Brain pericyte (primary cell): Measurements from ENCODE around the gene FAM72B.
A peak's percentile ranks its signal among the peaks of the same experiment; 100 is the strongest.
"Not testable (repeated sequence)": the region's sequence is repeated elsewhere in the genome, so short reads cannot be mapped to it uniquely, and the experiment has no call there.

Experiments
- DNase-seq: peaks from one replicate; pipeline ENCODE4 v3.0.0-alpha.2; 2012; ENCODE audit warnings: low read depth, low spot score

Gene FAM72B

DNA sequence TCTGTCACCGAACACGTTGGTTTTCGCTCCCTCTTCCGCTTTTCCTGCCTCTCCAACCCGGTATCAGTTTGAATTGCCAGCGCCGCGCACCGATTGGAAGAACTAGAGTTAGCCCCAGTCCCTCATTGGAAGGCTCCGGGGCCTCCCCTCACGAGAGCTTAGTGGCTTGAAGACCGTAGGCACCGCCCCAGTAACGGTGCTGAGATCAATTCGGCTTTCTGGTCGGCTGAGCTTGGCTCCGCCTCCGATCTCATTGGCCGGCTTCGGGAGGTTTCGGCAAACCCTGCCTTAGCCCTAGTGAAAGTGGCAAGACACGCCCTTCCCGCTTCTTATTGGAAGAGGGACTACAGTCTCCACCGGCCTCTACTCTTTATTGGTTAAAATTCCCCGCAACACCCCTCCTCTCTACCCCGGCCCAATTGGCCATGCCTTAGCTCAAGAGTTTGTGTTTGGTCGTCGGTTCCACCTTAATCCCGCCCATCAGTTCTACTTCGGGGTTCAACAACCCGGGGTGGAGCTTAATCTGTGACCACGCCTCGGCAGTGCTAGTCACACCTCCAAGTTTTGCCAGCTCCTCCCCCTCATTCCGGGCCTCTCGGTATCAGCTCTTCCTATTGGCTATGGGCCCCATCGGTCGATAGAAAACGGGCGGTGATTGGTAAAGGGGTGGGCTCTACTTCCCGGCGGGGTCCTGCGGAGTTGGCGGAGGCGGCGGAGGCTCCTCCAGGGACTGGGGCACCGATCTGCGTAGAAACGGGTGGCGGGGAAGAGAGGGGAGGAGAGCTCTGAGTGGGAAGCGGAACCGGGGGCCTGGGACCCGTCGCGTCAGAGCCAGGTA is at the start of gene FAM72B, which contains the start of gene SRGAP2C:
FAM72B (minus strand) TSS at position 51 of the 838 bp plus-strand sequence. CDS start 851 bp downstream, outside the sequence.
SRGAP2C (plus strand) TSS at position 686 of the 838 bp plus-strand sequence. CDS start 2,472 bp downstream, outside the sequence.
- DNase-seq, result peak; percentile 99

DNA sequence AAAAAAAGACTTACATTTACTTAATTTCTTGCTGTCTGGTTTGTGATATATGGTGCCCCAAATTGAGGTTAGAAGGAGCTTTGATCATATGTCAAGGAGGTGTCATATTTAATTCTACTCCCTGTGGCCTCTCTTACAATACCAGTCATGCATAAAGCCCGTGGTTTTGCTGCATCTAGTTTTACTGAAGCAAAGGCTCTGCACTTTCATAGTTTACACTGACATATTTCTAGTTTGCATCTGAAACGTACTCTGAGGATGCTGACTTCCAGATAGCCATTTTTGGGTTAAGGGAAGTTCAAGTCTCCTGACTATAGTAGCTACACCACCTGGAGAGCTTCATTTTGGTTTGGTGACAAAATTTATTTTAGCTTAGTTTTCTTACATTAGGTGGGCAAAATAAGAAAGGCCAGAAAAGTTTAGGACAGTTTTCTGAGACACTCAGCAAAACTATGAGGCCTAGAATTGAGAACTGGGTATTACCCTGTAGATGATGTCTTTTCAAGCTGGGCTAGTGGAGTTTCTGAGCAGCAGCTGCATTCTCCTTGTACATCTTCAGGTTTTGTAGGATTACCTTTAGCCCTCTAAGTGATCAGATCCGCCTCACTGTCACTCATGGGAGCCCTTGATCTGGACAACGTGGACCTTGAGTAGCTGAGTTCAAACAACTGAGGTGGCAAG is 48.4 kb upstream of the FAM72B start:
- DNase-seq, result not testable (repeated sequence)

DNA sequence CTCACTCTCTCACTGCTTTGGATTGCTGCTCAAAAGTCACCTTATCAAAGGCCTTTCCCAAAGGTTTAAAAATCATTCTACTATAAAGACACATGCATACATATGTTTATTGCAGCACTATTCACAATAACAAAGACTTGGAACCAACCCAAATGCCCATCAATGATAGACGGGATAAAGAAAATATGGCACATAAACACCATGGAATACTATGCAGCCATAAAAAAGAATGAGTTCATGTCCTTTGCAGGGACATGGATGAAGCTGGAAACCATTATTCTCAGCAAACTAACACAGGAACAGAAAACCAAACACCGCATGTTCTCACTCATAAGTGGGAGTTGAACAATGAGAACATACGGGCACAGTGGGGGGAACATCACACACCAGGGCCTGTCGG is 46.5 kb upstream of the FAM72B start:
- DNase-seq, result not testable (repeated sequence)

DNA sequence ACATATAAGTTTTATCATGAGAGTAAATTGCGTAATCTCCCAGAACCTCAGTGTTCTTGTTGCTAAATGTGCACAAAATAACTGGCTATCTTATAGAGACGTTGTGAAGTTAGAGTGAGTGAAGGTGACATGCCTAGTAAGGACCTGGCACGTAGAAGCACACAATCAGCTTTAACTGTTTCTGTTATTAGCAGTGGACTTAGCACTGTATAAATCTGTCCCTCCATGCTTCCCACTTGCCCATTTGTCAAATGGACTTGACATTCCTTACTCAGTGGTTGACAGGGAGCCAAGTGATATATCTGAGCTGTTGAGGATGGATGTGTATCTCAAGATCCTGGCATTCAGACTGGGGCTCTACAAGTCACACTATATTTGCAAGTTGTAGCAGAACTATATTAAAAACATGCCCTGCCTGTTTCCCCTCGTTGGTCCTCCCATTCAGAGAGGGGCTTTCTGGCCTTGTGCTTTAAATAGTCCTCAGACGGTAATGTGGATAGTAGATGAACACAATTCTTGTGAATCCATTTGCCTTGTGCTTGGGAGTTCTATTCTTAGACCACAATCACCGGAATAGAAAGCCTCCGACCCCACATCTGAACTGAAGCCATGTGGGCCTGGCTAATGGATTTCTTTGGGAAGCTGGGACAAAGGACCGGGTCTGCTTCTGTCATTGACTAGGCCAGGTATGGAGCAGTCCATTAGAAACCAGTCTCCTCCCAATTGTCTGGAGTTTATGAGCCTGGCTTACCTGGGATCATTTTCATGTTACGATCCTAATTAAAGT is 43.6 kb upstream of the FAM72B start:
- DNase-seq, result not testable (repeated sequence)

DNA sequence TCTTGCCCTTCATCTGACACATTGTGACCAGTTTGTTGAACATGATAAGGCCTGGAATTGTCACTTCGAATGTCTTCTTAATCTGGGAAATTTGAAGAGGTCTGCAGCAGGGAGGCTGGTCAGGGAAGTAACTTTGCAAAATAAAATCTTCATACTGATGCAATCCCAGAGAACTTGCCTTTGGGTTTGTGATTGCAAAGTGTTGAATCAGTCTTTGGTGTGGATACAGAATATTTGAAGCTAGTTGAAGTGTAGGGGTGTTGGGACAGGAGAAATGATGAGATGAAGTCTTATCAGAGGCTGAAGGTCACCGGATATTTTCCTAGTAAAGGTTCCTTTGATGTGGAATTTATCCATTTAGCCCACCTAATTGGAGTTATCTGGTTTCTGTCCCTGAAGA is 42.8 kb upstream of the FAM72B start:
- not testable (repeated sequence) for DNase-seq

DNA sequence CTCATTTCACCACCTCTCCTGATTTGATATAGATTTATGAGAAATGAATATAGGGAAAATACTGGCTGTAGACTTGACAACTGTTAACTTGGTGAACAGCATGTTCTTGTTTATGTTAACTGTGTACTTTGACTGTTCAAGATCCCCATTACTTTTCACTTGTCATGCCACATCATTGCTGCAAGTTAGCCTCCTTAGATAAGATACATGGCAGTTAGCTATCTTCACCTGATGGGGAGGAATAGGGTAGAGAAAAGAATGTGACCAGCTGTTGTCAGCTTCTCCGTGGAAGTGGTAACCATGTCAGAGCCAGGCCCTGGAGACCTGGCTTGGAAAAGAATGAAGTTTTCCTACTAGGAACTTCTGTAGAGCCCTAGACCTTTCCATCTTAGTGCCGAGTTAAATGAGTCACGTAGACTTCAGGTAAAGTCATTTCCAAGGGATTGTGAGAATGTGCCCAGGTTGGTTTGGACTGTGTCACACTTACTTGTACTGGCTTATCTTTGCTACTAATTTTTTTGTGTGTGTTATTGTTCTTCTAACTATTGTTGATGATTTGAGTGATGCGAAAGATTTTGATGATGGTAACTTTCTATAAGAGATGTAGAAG is 42.3 kb upstream of the FAM72B start:
- not testable (repeated sequence) for DNase-seq

DNA sequence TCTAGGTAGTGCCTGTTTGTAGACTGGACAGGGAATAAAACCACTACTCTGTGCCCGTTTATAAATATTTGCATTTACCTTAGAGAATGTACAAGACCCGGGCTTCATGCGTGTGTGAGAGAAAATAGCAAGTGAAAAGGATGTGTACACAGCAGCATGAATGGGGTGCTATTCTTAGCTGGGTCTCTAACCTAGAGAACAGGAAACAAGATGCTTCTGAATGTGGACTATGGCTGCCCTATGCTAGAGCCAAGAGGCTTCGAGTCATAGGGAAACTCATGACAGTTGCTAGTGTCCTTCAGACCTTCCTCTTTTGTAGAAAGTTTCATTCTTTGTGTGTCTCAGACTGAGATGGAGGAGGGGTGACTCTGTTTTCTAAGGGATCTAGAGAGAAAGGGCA is 40.6 kb upstream of the FAM72B start:
- DNase-seq, result not testable (repeated sequence)

DNA sequence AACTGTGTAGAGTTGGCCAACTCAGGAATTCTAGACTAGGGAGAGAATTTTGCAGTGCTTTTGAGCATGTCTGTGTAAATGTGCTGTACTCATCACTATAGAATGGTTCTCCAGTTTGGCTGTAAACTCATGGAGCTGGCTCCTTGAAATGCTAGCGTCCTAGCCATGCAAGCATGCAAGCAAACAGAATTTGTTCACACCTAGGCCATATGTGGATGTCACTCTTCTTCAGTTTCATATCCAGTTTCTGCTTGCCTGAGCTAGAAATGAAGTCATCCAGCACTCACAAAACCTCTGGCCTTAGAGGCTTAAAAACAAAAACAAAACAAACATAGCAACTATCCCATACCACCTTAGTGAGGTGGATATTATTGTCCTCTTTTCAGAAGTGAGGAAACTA is 37.6 kb upstream of the FAM72B start:
- not testable (repeated sequence) for DNase-seq

DNA sequence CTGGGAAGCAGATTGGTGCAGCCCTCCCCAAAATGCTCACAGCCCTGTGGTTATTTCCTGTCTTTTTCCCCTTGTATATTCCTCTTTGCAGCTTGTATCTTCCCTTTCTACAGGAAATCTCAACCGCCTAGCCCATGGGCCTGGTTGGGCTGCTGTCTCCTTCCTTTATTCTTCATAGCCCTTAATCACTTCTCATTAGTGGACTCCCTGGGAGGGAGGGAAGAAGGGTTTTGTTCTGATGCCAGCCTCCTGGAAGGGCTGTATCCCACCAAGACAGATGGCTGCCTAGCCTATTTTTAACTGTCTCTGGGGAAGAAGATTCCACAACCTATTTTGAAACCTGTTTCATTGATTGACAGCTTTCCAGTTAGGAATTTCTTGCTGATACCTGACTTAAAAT is 32.5 kb upstream of the FAM72B start:
- DNase-seq, result not testable (repeated sequence)

DNA sequence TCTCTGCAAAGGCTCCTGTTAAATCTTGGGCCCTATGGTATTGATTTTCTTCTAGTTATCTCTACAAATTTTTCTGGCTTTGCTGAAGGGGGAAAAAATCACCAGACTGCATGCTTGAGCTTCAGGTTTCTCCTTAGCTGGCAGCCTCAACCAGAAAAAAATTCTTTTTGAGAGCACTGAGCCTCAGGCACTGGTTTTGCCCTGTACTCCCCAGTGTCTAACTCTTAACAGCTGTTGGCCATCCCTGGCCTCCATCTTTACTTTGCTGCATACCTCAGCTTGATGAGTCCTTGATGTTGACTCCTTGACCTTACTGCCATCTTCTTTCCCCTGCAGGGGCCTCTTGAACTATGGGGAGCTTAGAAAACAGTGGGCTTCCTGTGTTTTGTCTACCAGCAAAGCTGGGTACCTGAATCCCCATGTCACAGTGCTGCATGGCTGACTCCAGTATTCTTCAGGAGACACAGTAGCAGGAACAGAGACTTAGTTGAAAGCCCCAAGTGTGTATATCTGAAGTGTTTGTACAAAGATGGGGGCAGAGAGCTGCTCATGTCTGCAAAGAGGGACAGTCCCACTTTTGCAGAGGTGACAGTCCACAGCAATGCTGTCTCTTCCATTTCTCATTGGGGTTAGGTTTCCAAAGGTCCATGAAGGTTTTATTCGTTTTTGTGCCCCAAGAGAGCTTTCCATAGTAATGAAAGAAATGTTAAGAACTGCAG is 31.7 kb upstream of the FAM72B start:
- not testable (repeated sequence) for DNase-seq

DNA sequence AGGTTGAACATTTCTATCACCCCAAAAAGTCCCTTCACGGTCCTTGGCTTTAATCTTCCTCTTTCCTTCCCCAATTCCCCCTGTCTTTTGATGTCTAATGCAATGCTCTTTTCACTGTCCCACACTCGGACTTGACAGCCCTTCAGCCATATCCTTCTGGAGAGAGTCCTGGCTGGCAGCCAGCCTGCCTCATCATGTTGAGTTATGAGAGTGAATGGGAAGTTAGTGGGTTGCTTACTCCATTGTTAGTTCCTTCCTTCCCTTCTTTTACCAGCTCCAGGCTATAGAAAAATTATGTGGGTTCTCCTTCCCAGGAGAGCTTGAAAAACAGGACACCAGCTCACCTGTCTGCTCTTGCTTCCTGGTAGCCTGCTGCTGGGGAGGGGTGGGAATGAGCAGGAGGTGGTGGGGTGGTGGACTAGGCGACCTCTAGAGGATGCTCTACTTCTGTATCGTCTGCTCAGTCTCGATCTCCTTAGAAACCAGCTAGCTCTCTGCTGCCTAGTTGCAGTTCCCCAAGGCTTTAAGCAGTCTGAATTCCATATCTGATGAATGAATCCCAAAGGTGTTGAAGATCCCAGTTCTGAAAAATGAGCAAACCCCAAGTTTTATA is 30.5 kb upstream of the FAM72B start:
- DNase-seq, result not testable (repeated sequence)

DNA sequence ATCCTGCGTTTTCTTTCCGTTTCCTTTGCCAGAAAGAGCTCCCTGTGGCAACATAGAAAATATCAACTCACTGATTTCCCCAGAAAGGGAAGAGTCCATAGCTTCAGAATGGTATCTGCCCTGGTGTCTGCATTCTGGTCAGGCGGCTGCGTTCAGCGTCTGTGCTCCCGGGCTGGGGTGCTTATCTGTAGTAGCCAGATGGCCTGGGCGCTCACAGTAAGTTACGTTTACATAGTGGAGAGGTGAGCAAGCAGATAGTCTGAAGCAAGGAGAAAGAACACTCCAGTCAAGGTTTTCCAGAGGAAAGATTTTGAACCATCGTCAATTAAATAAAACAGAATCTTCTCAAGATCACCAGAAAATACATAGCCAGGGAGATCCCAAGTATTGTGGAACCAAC is 29.4 kb upstream of the FAM72B start:
- DNase-seq, result not testable (repeated sequence)

DNA sequence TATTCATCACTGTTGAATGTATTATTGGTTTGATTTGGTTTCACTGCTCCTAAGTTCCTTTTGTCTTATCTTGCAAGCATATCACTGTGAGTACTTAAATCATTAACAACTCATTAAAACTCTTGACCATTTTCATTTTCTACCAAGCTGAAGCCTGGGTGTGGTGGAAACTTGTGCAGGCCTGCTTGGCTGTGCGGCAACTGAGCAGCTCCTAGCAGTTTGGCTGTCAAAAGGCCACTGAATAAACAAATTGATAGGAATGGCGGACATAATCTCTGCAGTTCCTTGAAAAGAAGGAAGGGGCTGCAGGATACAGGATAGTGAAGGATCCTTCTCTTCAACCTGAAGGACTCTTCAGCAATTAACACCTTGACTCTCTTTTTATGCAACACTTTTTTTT is 26.6 kb upstream of the FAM72B start:
- DNase-seq, result not testable (repeated sequence)

DNA sequence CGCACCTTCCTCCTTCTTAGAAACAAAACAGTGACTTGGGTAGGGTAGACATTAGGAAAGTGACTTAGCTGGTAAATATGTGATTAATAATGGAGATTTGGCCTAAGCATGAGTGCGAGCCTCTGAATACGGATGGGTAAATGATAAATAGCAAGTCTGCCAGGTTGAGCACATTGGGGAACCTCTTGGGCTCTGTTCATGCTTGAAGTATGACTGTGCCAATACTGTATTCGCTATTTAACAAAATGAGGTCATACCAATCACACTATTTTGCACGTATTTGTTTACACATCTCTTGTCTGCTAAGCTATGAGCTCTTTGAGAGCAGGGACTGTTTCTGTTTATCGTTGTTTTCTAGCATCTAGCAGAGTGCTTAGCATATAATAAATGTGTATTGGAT is 24.2 kb upstream of the FAM72B start:
- not testable (repeated sequence) for DNase-seq

DNA sequence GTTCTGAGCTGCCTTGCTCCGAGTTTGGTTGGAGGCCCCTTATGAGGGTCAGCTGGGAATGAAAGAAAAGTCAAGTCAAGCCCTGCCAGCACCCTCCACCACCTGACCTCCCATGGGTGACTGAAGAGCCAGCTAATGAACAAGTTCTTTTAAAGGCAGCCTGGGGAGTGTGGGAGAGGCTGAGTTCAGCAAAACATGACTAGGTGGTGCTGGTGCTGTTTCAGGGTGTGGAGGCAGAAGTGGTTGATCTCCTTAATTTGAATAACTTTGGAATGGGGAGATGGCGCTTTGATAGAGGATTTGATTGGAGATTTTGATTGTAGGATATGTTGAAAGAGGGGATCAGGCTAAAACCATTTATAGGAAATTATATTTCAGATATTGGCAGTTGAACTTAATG is 23.2 kb upstream of the FAM72B start:
- DNase-seq, result not testable (repeated sequence)

DNA sequence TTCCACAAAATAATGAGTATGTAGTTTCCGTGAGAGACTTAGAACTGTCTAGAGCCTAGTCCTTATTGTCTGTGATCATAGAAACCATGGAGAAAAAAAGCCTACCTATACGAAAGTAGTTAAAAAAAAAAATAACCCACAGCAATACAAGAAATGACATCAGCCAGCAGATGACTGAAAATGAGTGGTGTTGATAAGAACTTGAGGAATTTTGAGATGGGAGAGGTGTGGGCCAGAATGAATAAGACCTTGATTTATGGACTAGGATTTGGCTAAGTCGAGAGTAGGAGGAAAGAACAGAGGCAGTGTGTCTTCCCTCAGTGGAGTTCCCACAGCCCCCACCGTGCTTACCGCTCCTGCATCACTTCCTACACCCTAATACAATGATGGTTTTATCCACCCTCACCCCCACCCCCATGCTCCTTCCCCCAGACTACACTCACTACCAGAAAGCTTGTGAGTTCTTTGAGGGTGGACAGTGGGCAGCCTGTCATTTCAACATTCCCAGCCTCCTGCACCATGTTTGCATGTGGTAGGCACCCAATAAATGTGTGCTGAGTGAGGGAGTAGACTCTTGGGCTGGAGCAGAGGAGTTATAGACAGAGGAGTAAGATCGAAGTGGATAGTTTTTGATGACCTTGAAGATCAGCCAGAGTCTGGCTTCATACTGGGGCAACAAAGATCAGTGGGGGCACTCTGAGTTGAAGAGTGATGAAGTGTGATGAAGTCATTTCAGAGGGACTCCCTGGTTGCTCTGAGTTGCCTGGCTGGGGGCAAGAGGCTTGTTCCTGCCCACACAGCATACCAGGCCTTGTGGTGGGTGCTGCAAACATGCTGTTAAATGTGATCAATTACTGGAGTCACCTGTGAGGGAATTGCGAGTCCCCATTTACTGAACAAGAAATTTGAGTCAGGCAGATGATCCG is 21.9 kb upstream of the FAM72B start:
- not testable (repeated sequence) for DNase-seq

DNA sequence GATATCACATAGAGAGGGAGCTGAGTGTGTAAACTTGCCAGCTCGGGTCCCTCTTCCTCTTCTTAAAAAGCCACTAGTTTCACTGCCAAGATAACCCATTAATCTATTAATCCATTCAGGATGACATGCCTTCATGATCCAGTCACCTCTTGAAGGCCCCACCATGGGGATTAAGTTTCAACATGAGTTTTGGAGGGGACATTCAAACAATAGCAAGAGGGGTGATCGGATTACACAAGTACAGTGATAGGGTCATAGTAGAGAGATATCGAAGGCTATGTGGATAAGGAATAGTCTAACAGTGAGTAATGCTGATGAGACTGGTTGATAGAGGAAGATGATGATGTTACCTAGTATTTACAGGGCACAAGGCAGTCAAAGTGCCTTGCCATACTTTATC is 18.8 kb upstream of the FAM72B start:
- DNase-seq, result not testable (repeated sequence)

DNA sequence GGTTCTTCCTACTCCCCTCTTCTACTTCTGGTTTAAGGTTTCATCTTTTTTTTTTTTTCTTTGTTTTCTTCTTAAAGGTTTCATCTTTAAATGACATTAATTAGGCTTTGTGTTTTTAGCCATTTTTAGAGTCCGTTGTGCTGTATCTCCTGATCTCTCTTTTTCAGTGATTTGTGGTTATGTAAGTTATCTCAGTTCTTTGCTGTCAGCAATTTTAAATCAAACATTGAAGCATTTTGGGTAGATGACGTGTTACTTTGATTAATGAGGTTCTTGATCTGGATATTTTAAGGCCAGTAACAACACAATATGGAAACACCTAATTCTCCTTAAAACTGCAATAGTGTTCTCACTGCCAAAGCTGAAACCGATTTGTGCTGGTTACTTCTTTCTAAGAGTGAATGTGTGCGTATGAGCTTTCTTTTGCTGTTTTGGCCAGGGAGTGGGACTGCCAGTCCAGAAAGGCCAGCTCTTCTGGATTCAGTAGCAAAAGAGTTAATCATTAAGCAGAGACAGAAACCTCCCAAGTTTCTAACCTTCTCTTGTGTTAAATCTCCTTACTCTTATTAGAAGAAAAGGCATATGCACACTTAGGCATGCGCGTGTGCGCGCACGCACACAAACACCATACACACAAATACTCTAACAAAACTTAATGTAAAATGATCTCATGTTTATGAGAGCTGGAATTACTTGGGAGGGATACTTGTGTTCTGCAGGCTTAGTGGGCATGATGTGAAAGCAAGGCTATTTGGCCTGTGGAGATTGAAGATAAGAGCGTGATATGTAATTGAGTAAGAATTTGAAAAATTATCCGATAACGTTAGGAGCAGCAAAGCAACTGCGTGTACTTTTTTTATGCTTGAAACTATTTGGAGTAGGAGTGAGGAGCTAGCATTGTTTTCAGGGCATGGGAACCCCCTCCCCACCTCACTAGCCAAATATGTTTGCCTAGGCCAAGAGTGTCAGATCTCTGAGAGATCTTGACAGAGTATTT is 17.1 kb upstream of the FAM72B start:
- not testable (repeated sequence) for DNase-seq
